Spleen (tissue), 11 donors: ENCODE measurements around the gene GNAZ. TPM values are rescaled to one million over a fixed set of nuclear protein-coding genes. Genes with fewer than 3 reads are reported as not detected.

Experiments used
- DNase-seq: peaks from one replicate; pipeline ENCODE4 v3.0.0-alpha.2; 2020
- H3K27ac ChIP-seq, 8 donors: fragments of 200-600 bp; sonication (generic) in 7 of 8; 1 replicate in 4 of 8; 2 replicates in 4 of 8; pipeline versions ENCODE4 v1.5.0 to v1.8.0; 2016 to 2021; ENCODE audit warnings: inconsistent platforms in 4 of 8, mild to moderate bottlenecking in 4 of 8, moderate library complexity in 1 of 8
- H3K27me3 ChIP-seq, 7 donors: fragments of 200-600 bp; sonication (generic) in 6 of 7; replicated peaks in 1 of 7; 1 replicate in 4 of 7; 2 replicates in 3 of 7; pipeline versions ENCODE4 v1.5.0 to v1.8.0; 2016 to 2021; ENCODE audit warnings: inconsistent platforms in 3 of 7, mild to moderate bottlenecking in 1 of 7
- H3K36me3 ChIP-seq, 6 donors: fragments of 200-600 bp; sonication (generic) in 5 of 6; 1 replicate in 4 of 6; 2 replicates in 2 of 6; pipeline versions ENCODE4 v1.5.0 to v1.8.0; 2016 to 2021; ENCODE audit warnings: inconsistent platforms in 2 of 6
- H3K4me1 ChIP-seq, 6 donors: fragments of 200-600 bp; sonication (generic) in 5 of 6; 1 replicate in 3 of 6; 2 replicates in 3 of 6; pipeline versions ENCODE4 v1.5.0 to v1.8.0; 2016 to 2021; ENCODE audit warnings: inconsistent platforms in 3 of 6
- H3K4me3 ChIP-seq, 8 donors: fragments of 200-600 bp; sonication (generic) in 7 of 8; 1 replicate in 4 of 8; 2 replicates in 4 of 8; pipeline versions ENCODE4 v1.5.0 to v1.8.0; 2016 to 2021; ENCODE audit warnings: inconsistent platforms in 4 of 8, mild to moderate bottlenecking in 4 of 8, moderate library complexity in 2 of 8
- H3K9me3 ChIP-seq, 8 donors: fragments of 200-600 bp; sonication (generic) in 7 of 8; 1 replicate in 4 of 8; 2 replicates in 4 of 8; pipeline versions ENCODE4 v1.5.0 to v1.8.0; 2016 to 2021; ENCODE audit warnings: inconsistent platforms in 4 of 8
- POLR2A ChIP-seq, 3 donors: fragments of 450-650 bp; IDR thresholded peaks; one replicate each; pipeline ENCODE4 v1.5.1; 2017; ENCODE audit warnings: antibody characterized with exemption in 3 of 3, mild to moderate bottlenecking in 1 of 3
- POLR2AphosphoS5 ChIP-seq, 3 donors: sonication (generic); formaldehyde crosslinking; IDR thresholded peaks; one replicate each; pipeline ENCODE4 v1.5.1; 2017; ENCODE audit warnings: antibody characterized with exemption in 3 of 3
- WGBS, 5 donors: extraction: QIAGEN DNeasy Blood & Tissue Kit in 3 of 5; methylation state at CpG; one replicate each; pipeline versions ENCODE4 v1.1.5 to v1.1.7; 2013 to 2018; 5-methylcytosine and 5-hydroxymethylcytosine counted together
- intact Hi-C: fragments of 100-400 bp; cut with DNase I; formaldehyde crosslinking; loops from one replicate; pipeline ENCODE4 v1.15.0; 2023; ENCODE audit warnings: low total_unique reads
- polyA plus RNA-seq, 3 donors: library from polyadenylated mRNA; stranded (reverse); fragments of 200-250 nt; gene quantifications; one replicate each; pipeline ENCODE4 v1.2.1, GENCODE V29; 2013
- total RNA-seq, 7 donors: library from RNA; depleted of rRNA in 3 of 7; stranded (reverse); fragments of >200 nt in 3 of 7; fragmentation: NEBNext Ultra II Directional in 4 of 7; extraction: Animal tissue kit (Norgen Biotek cat#: 25700) in 4 of 7; gene quantifications; one replicate each; pipeline versions ENCODE4 v1.1.0 to v1.2.1, GENCODE V29; 2016 to 2021
- TF ChIP-seq, protein P1 (sequence below), 11 experiments: fragments of 200-600 bp in 7 of 11; fragments of 450-650 bp in 4 of 11; sonication (generic) in 4 of 11; IDR thresholded peaks in 8 of 11; conservative IDR thresholded peaks in 3 of 11; 1 replicate in 7 of 11; 2 replicates in 4 of 11; pipeline versions ENCODE4 v1.4.0 to v1.8.0; 2016 to 2021; ENCODE audit warnings: antibody characterized with exemption in 11 of 11, inconsistent platforms in 4 of 11, mild to moderate bottlenecking in 1 of 11
- donor health status: healthy with polysubstance abuse.
- donor health status: DM: no; HTN: no; CAD: no; lungs with moderate emphysema.
- donor health status: DM: no; HTN: no; CAD: no.
- donor health status: Bipolar disorder and iron deficiency.
- donor health status: healthy.
- donor health status: DM: no; HTN: no; CAD: no.
- donor health status: DM: yes; HTN: yes; CAD: no.

The GNAZ gene
- total and polyA plus RNA-seq, 10 donors = 2.3 to 11.8 (median 6.8) TPM

DNA sequence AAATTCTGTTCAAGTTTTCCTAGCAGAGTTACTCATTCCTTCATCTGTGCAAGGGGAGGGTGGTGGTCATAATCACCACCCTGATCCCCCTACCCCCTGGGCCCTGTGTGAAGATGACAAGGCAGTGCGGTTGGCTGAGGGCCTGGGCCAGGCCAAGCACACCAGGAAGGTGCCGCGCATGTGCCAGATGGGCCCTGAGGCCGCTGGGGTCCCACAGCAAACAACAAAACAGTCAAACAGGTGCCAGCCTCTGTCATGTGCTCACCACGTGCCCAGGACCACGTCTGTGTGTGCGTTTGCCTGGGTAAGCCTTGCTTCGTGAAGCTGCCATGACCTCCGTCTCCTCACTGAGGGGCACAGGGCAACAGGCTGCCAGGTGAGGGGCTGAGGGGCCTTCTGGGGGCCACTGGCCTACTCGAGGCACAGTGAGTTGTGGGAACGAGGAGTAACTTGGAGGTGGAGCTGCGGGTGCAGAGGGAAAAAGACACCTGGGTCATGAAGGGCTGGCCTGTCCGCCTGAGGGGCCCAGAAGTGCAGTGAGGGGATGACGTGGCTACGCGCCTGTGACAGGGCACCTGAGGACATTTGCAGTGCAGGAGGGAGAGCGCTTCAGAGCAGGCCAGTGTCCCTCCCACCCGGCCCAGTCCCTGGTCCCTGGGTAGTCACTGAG is 45.6 kb downstream of the GNAZ start:
- no peak for DNase-seq
- H3K27me3 ChIP-seq = no peaks in the 10 kb centered on the region

DNA sequence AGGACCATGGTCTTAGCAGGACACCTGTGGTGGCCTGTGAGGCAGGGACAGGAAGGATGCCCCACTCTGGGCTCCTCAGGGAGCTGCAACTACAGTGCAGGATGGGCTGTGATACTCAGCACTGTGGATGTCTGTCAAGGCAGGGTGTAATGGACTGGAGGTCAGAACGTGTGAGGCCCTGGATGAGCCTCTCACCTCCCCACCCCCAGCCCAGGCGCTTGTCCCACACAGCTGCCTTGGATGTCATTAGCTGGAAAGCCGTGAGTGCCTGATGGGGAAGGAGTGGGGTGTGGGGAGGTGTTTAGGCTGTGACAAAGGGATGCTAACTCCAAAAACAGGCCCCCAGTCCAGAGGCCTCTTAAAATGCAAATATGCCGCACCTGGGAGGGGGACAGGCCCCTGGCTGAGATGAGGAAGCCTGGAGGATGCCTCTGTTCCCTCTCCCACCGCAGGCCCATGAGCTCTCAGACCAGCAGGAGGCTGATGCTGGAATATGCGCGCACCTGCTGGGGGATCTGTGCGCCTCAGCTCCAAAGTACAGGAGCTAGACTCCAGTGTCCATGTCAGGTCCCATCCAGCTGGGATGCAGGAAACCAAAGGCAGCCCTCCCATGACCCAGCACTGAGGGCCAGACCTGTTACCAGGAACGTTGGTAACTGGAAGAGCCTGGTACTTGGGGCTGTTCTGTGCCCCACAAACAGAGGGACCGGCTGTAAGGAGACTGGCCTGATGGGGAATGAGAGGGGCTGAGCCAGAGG is 46.4 kb downstream of the GNAZ start:
- H3K9me3 ChIP-seq = no peaks in the 10 kb centered on the region
- WGBS, 5 donors = 83 to 92% (median 87%) methylated on average over 7 to 10 of the region's 10 CpGs
- intact Hi-C loops = no loop called here
- no peak overlapping the region for H3K27ac ChIP-seq
- H3K27me3 ChIP-seq = no peaks in the 10 kb centered on the region
- no peaks in the 10 kb centered on the region for H3K36me3 ChIP-seq
- no peak overlapping the region for H3K4me3 ChIP-seq
- TF ChIP-seq POLR2AphosphoS5 (IDR thresholded peaks at IDR 0.05) (no peak), POLR2A (IDR thresholded peaks at IDR 0.05) (no peak)
- TF ChIP-seq, protein P1, sequence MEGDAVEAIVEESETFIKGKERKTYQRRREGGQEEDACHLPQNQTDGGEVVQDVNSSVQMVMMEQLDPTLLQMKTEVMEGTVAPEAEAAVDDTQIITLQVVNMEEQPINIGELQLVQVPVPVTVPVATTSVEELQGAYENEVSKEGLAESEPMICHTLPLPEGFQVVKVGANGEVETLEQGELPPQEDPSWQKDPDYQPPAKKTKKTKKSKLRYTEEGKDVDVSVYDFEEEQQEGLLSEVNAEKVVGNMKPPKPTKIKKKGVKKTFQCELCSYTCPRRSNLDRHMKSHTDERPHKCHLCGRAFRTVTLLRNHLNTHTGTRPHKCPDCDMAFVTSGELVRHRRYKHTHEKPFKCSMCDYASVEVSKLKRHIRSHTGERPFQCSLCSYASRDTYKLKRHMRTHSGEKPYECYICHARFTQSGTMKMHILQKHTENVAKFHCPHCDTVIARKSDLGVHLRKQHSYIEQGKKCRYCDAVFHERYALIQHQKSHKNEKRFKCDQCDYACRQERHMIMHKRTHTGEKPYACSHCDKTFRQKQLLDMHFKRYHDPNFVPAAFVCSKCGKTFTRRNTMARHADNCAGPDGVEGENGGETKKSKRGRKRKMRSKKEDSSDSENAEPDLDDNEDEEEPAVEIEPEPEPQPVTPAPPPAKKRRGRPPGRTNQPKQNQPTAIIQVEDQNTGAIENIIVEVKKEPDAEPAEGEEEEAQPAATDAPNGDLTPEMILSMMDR (IDR thresholded peaks at IDR 0.05 in 8 of 11, conservative IDR thresholded peaks at IDR 0.05 in 3 of 11) = no peak
- H3K4me1 ChIP-seq = peaks cover 0 to 31% (median 17%) of the 10 kb centered on the region in 6 donors
- no peak for DNase-seq

More for the DNA sequence above, 45.6 kb downstream of the GNAZ start:
- WGBS, 5 donors = 84 to 89% (median 88%) methylated on average over 18 of the region's 18 CpGs
- H3K9me3 ChIP-seq = no peaks in the 10 kb centered on the region
- H3K4me1 ChIP-seq = peaks cover 0 to 31% (median 17%) of the 10 kb centered on the region in 6 donors
- no peak overlapping the region for H3K27ac ChIP-seq
- H3K36me3 ChIP-seq = no peaks in the 10 kb centered on the region
- intact Hi-C loops = no loop called here
- no peak for TF ChIP-seq POLR2A (IDR thresholded peaks at IDR 0.05)
- TF ChIP-seq, protein P1 (IDR thresholded peaks at IDR 0.05 in 8 of 11, conservative IDR thresholded peaks at IDR 0.05 in 3 of 11) = no peak
- no peak for TF ChIP-seq POLR2AphosphoS5 (IDR thresholded peaks at IDR 0.05)
- no peak overlapping the region for H3K4me3 ChIP-seq

DNA sequence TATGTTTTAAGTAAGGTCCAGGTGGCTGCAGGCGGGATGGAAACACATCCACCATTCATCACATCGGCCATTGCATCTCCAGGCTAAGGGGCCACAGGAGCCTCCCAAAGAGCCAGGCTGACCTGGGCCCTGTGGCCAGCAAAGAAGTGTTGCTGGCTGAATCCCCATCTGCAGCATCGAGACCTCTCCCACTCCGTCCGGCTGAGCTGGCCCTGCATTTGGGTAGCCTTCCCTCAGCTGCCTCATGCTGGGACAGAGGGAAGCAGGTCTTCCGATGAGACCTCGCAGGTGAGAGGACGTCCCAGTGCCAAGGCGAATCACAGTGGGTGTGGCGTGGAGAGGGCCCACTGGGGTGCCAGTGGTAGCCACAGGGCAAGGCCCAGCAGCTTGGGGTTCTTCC is 47.0 kb downstream of the GNAZ start:
- 94 to 98% (median 96%) methylated on average over 9 to 10 of the region's 10 CpGs for WGBS, 5 donors
- intact Hi-C loops = no loop called here
- no peaks in the 10 kb centered on the region for H3K36me3 ChIP-seq
- no peak overlapping the region for H3K27ac ChIP-seq
- peaks cover 0 to 28% (median 15%) of the 10 kb centered on the region in 6 donors for H3K4me1 ChIP-seq
- H3K9me3 ChIP-seq = no peaks in the 10 kb centered on the region
- no peak for DNase-seq
- TF ChIP-seq POLR2A (IDR thresholded peaks at IDR 0.05) (no peak), POLR2AphosphoS5 (IDR thresholded peaks at IDR 0.05) (no peak)
- H3K27me3 ChIP-seq = no peaks in the 10 kb centered on the region
- H3K4me3 ChIP-seq = no peak overlapping the region

DNA sequence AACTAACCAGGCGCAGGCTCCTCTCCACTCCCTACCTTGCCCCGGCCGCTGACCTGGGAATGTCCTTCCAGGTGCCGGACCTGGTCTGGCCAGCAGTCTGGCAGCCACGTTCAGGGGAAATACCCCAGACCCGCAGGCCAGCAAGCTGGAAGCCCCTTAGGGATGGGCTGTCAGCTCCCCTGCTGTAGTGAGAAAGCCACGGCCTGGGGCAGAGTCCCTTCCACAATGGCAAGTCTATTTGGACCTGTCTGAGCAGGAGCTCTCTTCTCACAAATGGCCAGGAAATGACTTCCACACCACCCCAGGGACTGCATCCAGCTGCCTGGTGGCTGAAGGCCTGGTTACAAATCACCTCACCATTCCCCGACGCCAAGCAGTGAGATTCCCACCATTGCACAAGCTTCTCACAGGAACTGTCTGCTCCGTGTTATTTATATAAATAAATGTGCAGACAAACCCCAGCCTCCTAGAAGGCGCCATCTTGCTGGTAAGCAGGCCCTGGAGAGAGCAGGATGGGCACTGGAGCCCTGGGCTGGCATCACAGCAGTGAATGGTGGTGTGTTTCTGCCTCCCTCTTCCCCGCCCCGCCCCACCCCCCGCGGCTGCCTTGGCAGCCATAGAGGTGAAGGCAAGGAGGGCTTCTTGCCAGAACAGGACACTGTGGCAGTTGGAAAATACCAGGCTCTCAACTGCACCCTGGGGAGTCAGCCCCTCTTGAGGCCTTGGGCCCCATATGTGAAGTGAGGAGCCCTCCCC is 47.8 kb downstream of the GNAZ start:
- intact Hi-C loops = no loop called here
- no peak overlapping the region for H3K4me3 ChIP-seq
- H3K27me3 ChIP-seq = no peaks in the 10 kb centered on the region
- peaks cover 0 to 20% (median 8%) of the 10 kb centered on the region in 6 donors for H3K4me1 ChIP-seq
- no peaks in the 10 kb centered on the region for H3K9me3 ChIP-seq
- TF ChIP-seq POLR2A (IDR thresholded peaks at IDR 0.05) (no peak), POLR2AphosphoS5 (IDR thresholded peaks at IDR 0.05) (no peak)
- TF ChIP-seq, protein P1 (IDR thresholded peaks at IDR 0.05 in 8 of 11, conservative IDR thresholded peaks at IDR 0.05 in 3 of 11) = no peak
- 88 to 94% (median 93%) methylated on average over 14 to 15 of the region's 15 CpGs for WGBS, 5 donors
- peaks cover 0 to 2% (median 0%) of the 10 kb centered on the region in 6 donors for H3K36me3 ChIP-seq
- no peak for DNase-seq
- no peak overlapping the region for H3K27ac ChIP-seq
